ENCODE measurements around the gene TRIM33. TPM values are rescaled to one million over a fixed set of nuclear protein-coding genes. Genes with fewer than 3 reads are reported as not detected.

The TRIM33 gene
- total and polyA plus RNA-seq, 2 experiments from 2014 or later, result 50.3 to 51.1 TPM

- H3K79me2 ChIP-seq (replicated peaks; ENCODE audit: insufficient read depth), result no peaks in the 10 kb centered on the region
- H3K4me2 ChIP-seq, result no peak overlapping the region
- no peak overlapping the region for H2AFZ ChIP-seq
- peaks cover 2% of the 10 kb centered on the region for H3K27me3 Mint-ChIP-seq (ENCODE audit: insufficient read depth, low read depth, poor library complexity)
- peaks cover 20% of the 10 kb centered on the region; the same call in 2 of the 3 replicates for H3K36me3 Mint-ChIP-seq (ENCODE audit: low read depth)
- ATAC-seq (no peak), DNase-seq (ENCODE audit: low spot score) (no peak)
- H3K4me3 ChIP-seq, result no peak overlapping the region
- no peak overlapping the region for H3K27ac ChIP-seq (ENCODE audit: low read depth)
- H3K27ac Mint-ChIP-seq, result no peak overlapping the region
- no peaks in the 10 kb centered on the region for H3K4me1 Mint-ChIP-seq
- H3K27me3 ChIP-seq (ENCODE audit: insufficient read depth), result no peaks in the 10 kb centered on the region
- no peak for TF ChIP-seq REST (IDR thresholded peaks at IDR 0.05; ENCODE audit: unreplicated experiment)
- TF ChIP-seq ETS1 (IDR thresholded peaks at IDR 0.05), result no peak
- TF ChIP-seq ZNF331 (CRISPR knock-in tag; IDR thresholded peaks at IDR 0.05; ENCODE audit: low read depth), result no peak
- TF ChIP-seq EZH2 (IDR thresholded peaks at IDR 0.05; ENCODE audit: low read depth, unreplicated experiment), result no peak
- TF ChIP-seq ZNF462 (CRISPR knock-in tag; IDR thresholded peaks at IDR 0.05), result no peak
- no peak for TF ChIP-seq CTCF (conservative IDR thresholded peaks at IDR 0.05; ENCODE audit: low read depth in 2 of 2)
- no peak for TF ChIP-seq STAT1 (IDR thresholded peaks at IDR 0.05; ENCODE audit: unreplicated experiment)
- no peak for TF ChIP-seq POLR2AphosphoS5 (IDR thresholded peaks at IDR 0.05; ENCODE audit: low read depth)
- no peak for TF ChIP-seq CREB1 (CRISPR knock-in tag; IDR thresholded peaks at IDR 0.05; ENCODE audit: low read depth)
- TF ChIP-seq NANOG (IDR thresholded peaks at IDR 0.05; ENCODE audit: borderline replicate concordance), result no peak
- no peak for TF ChIP-seq ZNF114 (CRISPR knock-in tag; IDR thresholded peaks at IDR 0.05)
- no peak for TF ChIP-seq EZH2phosphoT487 (IDR thresholded peaks at IDR 0.05; ENCODE audit: unreplicated experiment)
- TF ChIP-seq JUNB (IDR thresholded peaks at IDR 0.05; ENCODE audit: unreplicated experiment), result no peak
- H3F3A ChIP-seq (replicated peaks; ENCODE audit: low read depth), result no peaks in the 10 kb centered on the region
- peaks cover 9% of the 10 kb centered on the region; the same call in 1 of the 3 replicates for H3K9me3 Mint-ChIP-seq
- H3K4me1 ChIP-seq (ENCODE audit: insufficient read depth), result no peaks in the 10 kb centered on the region
- no peaks in the 10 kb centered on the region for H4K20me1 ChIP-seq (replicated peaks; ENCODE audit: insufficient read depth)
- no peak overlapping the region for H3K4me3 Mint-ChIP-seq
- no peaks in the 10 kb centered on the region for H3K36me3 ChIP-seq (ENCODE audit: insufficient read depth)
- H3K9me2 ChIP-seq (ENCODE audit: insufficient read depth), result no peaks in the 10 kb centered on the region
Measured at GRCh38 chr1:114559356-114559755, 48.4 kb upstream of the TRIM33 start.

Data from GM23338 (cell line).